GM19193 (cell line): ENCODE results near the gene ZNRF4.

Experiments used
- POLR2A ChIP-seq: IDR thresholded peaks from 4 replicates; pipeline ENCODE4 v1.6.1; 2011; ENCODE audit not compliant: insufficient read depth, insufficient read length; ENCODE audit errors: extremely low read depth

ZNRF4 gene

GRCh38 chr19:5435642-5436017 is 19.6 kb upstream of the ZNRF4 start:
- TF ChIP-seq POLR2A = no peak

GRCh38 chr19:5436106-5436947 is 18.9 kb upstream of the ZNRF4 start:
- TF ChIP-seq POLR2A = no peak

- no peak for TF ChIP-seq POLR2A
Measured at GRCh38 chr19:5436948-5437306, 18.3 kb upstream of the ZNRF4 start.

DNA sequence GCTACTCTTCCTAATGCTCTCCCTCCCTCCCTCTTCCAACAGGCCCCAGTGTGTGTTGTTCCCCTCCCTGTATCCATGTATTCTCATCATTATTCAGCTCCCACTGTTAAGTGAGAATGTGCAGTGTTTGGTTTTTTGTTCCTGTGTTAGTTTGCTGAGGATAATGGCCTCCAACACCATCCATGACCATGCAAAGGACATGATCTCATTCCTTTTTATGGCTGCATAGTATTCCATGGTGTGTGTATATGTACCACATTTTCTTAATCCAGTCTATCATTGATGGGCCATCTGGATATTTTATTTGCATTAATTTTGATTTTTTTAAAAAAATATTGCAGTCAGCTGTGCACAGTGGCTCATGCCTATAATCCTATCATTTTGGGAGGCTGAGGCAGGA is 15.8 kb upstream of the ZNRF4 start:
- no peak for TF ChIP-seq POLR2A

DNA sequence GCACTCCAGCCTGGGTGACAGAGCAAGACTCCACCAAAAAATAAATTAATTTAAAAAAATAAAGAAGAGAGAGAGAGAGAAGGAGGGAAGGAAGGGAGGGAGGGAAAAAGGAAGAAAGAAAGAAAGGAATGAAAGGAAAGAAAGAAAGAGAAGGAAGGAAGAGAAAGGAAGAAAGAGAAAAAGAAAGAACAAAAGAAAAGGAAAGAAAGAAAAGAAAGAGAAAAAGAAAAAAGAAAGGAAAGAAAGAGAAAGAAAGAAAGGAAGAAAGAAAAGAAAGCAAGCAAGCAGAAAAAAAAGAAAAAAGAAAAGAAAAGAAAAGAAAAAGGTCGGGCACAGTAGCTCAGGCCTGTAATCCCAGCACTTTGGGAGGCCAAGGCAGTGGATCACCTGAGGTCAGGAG is 14.9 kb upstream of the ZNRF4 start:
- no peak for TF ChIP-seq POLR2A

GRCh38 chr19:5443723-5444122 is 11.5 kb upstream of the ZNRF4 start:
- no peak for TF ChIP-seq POLR2A

- TF ChIP-seq POLR2A = no peak
Measured at GRCh38 chr19:5444431-5444830, 10.8 kb upstream of the ZNRF4 start.

DNA sequence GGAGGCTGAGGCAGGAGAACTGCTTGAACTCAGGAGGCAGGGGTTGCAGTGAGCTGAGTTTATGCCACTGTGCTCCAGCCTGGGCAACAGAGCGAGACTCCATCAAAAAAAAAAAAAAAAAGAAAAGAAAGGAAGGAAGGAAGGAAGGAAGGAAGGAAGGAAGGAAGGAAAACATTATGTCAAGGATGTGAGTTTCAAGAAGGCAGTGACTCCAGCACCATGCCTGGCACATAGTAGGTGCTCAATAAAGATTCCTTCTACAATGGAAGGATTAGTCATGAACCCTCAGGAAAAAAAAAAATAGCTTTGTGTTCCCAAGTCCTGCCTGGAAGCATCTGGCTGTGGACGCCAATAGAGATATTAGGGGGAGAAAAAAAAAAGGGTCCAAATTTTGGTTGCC is 10.1 kb upstream of the ZNRF4 start:
- TF ChIP-seq POLR2A = no peak

GRCh38 chr19:5445561-5446055 is 9.6 kb upstream of the ZNRF4 start:
- no peak for TF ChIP-seq POLR2A

DNA sequence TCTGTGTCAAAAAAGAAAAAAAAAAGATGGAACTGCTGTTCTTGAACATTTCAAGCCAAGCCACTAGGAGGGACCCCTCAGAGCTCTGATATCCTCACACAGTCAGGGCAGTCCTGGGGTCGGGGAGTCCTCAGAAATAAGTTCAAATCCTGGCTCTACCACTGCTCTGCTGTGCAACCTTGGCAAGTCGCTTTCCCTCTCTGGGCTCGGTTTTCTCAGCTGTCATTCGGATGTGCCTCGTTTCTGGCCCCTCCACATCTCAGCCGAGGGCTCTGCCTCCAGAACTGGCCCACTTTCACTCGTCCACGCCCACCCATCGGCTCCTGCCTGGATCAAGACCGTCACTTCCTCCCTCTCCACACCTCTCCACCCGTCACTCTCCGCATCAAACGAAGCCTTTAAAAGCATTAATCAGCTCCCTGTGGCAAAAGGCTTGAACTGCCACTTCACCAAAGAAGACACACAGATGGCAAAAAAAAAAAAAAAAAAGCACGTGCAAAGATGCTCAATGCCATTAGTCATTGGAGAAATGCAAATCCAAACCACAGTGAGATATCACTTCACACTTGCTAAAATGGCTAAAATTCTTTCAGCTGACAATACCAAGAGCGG is 7.4 kb upstream of the ZNRF4 start:
- TF ChIP-seq POLR2A = no peak

DNA sequence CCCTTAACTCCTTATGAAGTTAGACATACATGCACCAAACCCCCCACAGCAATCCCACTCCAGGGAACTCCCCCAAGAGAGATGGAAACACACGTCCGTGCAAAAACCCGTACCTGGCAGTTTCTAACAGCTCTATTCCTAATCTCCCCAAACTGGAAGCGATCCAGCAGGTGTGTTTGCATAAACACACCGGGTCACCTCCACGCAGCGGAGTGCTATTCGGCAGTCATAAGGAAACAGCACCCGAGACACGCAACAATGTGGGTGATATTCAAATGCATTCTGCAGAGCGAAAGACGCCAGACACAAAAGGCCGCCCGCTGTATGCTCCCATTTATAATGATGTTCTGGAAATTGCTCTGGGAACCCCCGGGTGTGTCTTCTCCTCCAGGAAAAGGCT is 6.8 kb upstream of the ZNRF4 start:
- TF ChIP-seq POLR2A = no peak

- no peak for TF ChIP-seq POLR2A
Measured at GRCh38 chr19:5450482-5451126, 4.6 kb upstream of the ZNRF4 start.

DNA sequence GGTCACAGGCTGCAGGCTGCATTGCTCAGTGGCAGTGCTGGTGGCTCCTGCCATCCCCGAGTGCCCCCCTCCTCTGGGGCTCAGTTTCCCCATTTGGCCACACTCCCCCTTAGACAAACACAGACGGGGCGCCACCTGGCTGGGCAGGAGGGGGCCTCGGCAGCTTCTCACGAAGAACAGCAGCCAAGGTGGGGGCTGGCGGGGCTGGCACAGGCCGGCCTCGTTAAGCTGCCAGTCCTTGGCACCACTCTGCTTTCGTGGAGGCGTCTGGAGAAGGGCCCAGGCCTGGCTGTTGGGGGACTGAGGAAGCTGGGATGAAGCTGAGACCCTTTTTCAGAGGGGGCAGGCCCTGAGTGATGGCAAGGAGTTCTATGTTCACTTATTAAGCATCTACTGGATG is 3.7 kb upstream of the ZNRF4 start:
- TF ChIP-seq POLR2A = no peak

DNA sequence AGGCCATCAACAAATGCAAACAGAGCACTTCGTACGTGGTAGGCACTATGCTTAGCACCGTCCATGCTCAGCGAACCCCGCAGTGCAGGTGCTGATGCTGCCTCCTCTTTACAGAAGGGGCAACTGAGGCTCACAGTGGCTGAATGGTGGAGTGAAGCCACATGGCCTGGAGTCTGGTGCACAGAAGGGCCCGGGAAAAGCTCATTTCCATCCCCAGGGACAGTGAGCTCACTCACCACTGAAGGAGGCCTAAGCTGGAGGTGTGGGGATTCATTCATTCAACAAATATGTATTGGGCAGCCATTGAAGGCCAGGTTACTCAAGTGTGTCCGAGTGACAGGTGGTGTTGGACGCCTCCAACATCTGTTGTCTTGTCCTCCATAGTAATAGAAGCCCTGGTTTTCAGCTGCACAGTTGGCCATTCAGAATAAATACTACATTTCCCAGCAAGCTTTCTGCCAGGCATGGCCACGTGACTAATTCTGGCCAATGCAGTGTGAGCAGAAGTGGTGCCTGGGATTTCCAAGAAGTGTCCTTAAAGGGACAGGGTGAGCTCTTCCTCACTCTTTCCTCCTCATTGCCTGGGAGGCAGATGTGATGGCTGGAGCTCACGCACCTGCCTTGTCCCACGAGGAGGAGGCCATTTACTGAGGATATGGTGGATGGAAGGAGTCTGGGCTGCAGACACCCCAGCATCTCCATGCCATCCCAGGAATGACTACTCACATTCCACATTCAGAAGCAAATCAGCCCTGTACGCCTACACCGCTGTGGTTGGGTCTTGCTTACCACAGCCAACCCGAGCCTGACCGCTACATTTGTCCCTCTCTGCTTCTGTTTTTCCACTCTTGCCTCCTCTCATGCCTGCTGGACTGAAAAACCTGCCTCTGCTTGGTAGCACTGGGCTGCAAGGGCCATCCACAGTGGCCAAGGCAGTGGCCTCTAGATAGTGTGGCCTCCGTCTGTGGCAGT is 2.3 kb upstream of the ZNRF4 start:
- TF ChIP-seq POLR2A = no peak

DNA sequence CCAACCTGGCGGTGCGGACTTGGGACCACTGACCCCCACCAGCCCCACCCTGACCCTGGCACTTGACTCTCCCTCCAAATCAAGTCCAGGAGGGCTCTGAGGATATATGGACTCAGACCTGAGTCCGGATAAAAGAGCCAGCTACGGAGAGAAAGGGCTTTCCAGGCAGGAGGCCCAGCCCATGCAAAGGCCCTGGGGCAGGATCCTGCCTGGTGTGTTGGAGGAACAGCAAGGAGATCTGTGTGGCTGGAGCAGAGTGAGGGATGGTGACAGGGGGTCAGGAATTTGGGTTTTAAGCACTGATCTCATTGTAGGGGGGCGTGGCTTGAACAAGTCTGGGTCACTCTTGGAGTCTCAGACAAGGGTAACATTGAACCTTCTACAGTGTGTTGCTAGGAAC is 474 bp upstream of the ZNRF4 start:
- TF ChIP-seq POLR2A = no peak

DNA sequence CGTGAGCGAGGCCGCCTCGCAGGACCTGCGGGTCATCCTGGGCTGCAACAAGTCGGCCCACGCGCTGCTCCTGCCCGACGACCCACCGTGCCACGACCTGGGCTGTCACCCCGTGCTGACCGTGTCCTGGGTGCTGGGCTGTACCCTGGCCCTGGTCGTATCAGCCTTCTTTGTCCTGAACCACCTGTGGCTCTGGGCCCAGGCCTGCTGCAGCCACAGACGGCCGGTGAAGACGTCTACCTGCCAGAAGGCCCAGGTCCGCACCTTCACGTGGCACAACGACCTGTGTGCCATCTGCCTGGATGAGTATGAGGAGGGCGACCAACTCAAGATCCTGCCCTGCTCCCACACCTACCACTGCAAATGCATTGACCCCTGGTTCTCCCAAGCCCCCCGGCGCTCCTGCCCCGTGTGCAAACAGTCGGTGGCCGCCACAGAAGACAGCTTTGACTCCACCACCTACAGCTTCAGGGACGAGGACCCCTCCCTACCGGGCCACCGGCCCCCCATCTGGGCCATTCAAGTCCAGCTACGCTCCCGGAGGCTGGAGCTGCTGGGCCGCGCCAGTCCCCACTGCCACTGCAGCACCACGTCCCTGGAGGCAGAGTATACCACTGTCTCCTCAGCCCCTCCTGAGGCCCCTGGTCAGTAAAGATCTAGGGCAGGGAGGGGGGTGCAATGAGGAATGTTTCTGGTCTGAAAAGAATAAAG is 1.1 kb downstream of the ZNRF4 start:
- no peak for TF ChIP-seq POLR2A
